Nephron progenitor cell (in vitro differentiated cells): Measurements from ENCODE around the gene ALDH3B1.

Experiments used
- DNase-seq: peaks from one replicate; pipeline ENCODE4 v3.0.0; 2021
- H3K27ac Mint-ChIP-seq: 2 replicates; pipeline ENCODE4 v1.8.0; 2021; ENCODE audit warnings: mild to moderate bottlenecking, moderate library complexity, mixed read lengths
- H3K27me3 Mint-ChIP-seq: 2 replicates; pipeline ENCODE4 v1.8.0; 2021; ENCODE audit warnings: mild to moderate bottlenecking, low read depth, mixed read lengths; ENCODE audit not compliant: poor library complexity
- H3K36me3 Mint-ChIP-seq: 2 replicates; pipeline ENCODE4 v1.8.0; 2021; ENCODE audit warnings: low read depth, mixed read lengths
- H3K4me1 Mint-ChIP-seq: 2 replicates; pipeline ENCODE4 v1.8.0; 2021; ENCODE audit warnings: mixed read lengths
- H3K4me3 Mint-ChIP-seq: 2 replicates; pipeline ENCODE4 v1.8.0; 2021; ENCODE audit warnings: mild to moderate bottlenecking, moderate library complexity, mixed read lengths
- H3K9me3 Mint-ChIP-seq: 2 replicates; pipeline ENCODE4 v1.8.0; 2021; ENCODE audit warnings: mild to moderate bottlenecking, moderate library complexity, mixed read lengths
- TF ChIP-seq, protein P1 (sequence below): fragments of 200-600 bp; sonication (generic); IDR thresholded peaks from 2 replicates; pipeline ENCODE4 v1.5.0; 2021; ENCODE audit warnings: antibody characterized with exemption

Gene ALDH3B1

DNA sequence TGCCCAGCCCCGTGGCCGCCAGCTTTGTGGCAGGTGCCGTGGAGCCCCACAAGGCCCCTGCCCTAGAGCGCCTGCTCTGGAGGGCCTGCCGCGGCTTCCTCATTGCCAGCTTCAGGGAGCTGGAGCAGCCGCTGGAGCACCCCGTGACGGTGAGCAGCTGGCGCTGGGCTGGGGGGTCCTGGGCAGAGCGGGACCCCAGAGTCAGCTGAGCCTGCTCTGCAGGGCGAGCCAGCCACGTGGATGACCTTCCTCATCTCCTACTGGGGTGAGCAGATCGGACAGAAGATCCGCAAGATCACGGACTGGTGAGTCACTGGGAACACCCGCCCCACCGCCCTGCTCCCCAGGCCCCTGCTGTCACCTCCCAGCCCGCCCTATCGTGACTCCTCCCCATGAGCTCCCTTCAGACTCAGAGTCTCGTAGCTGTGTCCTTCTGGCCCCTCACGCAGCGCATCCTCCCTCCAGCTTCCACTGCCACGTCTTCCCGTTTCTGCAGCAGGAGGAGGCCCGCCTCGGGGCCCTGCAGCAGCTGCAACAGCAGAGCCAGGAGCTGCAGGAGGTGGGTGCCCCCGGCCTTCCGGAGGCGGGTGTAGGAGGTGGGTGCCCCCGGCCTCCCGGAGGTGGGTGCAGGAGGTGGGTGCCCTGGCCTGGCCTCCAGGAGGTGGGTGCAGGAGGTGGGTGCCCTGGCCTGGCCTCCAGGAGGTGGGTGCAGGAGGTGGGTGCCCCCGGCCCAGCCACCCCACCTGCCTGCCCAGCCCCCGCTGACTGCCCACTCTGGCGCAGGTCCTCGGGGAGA lies 33.4 kb downstream of the ALDH3B1 start:
- no peak overlapping the region for H3K27ac Mint-ChIP-seq

DNA sequence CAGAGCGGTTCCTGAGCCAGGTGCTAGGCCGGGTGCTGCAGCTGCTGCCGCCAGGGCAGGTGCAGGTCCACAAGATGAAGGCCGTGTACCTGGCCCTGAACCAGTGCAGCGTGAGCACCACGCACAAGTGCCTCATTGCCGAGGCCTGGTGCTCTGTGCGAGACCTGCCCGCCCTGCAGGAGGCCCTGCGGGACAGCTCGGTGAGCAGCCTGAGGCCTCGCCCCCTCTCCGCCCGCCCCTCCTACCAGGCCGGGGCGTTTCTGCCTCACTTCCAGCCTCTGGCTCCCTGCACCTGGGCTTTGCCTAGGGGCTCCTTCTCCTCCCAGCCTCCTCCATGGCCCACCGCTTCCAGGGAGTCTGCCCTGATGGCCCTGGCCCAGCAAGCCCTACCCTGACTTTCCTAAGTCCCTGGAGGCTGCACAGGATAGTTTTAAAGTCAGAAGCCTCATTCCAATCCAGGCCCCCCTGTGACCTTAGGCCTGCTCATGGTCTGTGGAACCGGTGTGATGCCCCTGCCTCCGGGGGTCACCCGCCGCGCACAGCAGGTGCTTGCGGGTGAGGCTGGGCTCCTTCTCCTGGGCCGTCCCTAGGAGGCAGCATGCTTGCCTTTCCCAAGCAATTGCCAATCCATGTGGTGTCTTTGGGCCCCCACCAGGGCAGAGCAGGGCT lies 34.2 kb downstream of the ALDH3B1 start:
- DNase-seq = no peak
- Mint-ChIP-seq H3K4me1 (peaks cover 17% of the 10 kb centered on the region), H3K27ac (no peak overlapping the region), H3K27me3 (no peaks in the 10 kb centered on the region), H3K36me3 (no peaks in the 10 kb centered on the region), H3K4me3 (no peak overlapping the region), H3K9me3 (no peaks in the 10 kb centered on the region)
- TF ChIP-seq, protein P1, sequence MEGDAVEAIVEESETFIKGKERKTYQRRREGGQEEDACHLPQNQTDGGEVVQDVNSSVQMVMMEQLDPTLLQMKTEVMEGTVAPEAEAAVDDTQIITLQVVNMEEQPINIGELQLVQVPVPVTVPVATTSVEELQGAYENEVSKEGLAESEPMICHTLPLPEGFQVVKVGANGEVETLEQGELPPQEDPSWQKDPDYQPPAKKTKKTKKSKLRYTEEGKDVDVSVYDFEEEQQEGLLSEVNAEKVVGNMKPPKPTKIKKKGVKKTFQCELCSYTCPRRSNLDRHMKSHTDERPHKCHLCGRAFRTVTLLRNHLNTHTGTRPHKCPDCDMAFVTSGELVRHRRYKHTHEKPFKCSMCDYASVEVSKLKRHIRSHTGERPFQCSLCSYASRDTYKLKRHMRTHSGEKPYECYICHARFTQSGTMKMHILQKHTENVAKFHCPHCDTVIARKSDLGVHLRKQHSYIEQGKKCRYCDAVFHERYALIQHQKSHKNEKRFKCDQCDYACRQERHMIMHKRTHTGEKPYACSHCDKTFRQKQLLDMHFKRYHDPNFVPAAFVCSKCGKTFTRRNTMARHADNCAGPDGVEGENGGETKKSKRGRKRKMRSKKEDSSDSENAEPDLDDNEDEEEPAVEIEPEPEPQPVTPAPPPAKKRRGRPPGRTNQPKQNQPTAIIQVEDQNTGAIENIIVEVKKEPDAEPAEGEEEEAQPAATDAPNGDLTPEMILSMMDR = no peak

More for the DNA sequence above, 33.4 kb downstream of the ALDH3B1 start:
- Mint-ChIP-seq H3K36me3 (no peaks in the 10 kb centered on the region), H3K4me1 (peaks cover 17% of the 10 kb centered on the region), H3K4me3 (no peak overlapping the region), H3K9me3 (no peaks in the 10 kb centered on the region), H3K27me3 (no peaks in the 10 kb centered on the region)
- TF ChIP-seq, protein P1 = no peak
- DNase-seq = no peak

DNA sequence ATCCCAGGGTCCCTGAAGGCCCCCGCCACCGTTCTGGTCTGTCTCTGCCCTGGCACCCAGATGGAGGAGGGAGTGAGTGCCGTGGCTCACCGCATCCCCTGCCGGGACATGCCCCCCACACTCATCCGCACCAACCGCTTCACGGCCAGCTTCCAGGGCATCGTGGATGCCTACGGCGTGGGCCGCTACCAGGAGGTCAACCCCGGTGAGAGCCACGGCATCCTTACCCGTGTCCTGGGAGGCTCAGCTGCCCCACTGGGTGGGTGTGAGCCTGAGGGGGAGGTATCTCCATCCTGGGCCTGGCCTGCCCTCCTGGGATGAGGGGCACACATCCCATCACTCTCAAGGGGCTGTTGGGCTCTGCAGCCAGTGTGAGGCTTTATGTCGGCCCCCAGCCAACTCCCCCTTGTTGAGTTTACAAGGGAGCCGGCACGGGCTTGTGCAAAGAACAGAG lies 34.8 kb downstream of the ALDH3B1 start:
- no peak for DNase-seq
- Mint-ChIP-seq H3K27ac (no peak overlapping the region), H3K9me3 (no peaks in the 10 kb centered on the region), H3K36me3 (no peaks in the 10 kb centered on the region), H3K27me3 (no peaks in the 10 kb centered on the region), H3K4me1 (peaks cover 14% of the 10 kb centered on the region), H3K4me3 (no peak overlapping the region)
- TF ChIP-seq, protein P1 = no peak

DNA sequence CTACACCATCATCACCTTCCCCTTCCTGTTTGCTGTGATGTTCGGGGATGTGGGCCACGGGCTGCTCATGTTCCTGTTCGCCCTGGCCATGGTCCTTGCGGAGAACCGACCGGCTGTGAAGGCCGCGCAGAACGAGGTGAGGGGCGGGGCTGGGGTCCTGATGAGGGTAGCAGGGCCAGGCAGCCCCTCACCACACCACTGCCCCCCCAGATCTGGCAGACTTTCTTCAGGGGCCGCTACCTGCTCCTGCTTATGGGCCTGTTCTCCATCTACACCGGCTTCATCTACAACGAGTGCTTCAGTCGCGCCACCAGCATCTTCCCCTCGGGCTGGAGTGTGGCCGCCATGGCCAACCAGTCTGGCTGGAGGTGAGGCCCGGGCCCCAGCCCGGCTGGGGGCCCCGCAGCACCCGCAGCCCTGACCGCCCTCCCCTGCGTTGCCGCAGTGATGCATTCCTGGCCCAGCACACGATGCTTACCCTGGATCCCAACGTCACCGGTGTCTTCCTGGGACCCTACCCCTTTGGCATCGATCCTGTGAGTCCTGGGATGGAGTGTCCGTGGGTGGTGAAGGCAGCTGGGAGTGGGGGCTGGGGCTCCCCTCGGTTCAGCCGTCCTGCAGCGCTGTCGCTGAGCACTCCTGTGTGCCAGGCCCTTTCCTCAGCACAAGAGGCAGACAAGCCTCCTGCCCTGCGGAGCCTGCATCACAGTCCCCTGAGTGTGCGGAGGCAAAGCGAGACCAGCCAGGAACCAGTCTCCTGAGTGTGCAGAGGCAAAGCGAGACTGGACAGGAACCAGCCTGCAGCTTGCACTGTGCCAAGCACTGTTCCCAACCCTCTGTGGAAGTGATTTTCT lies 37.5 kb downstream of the ALDH3B1 start:
- H3K9me3 Mint-ChIP-seq = no peaks in the 10 kb centered on the region
- no peaks in the 10 kb centered on the region for H3K27me3 Mint-ChIP-seq
- H3K27ac Mint-ChIP-seq = no peak overlapping the region
- H3K4me1 Mint-ChIP-seq = peaks cover 17% of the 10 kb centered on the region
- TF ChIP-seq, protein P1 = no peak
- H3K36me3 Mint-ChIP-seq = no peaks in the 10 kb centered on the region
- no peak overlapping the region for H3K4me3 Mint-ChIP-seq
- no peak for DNase-seq

DNA sequence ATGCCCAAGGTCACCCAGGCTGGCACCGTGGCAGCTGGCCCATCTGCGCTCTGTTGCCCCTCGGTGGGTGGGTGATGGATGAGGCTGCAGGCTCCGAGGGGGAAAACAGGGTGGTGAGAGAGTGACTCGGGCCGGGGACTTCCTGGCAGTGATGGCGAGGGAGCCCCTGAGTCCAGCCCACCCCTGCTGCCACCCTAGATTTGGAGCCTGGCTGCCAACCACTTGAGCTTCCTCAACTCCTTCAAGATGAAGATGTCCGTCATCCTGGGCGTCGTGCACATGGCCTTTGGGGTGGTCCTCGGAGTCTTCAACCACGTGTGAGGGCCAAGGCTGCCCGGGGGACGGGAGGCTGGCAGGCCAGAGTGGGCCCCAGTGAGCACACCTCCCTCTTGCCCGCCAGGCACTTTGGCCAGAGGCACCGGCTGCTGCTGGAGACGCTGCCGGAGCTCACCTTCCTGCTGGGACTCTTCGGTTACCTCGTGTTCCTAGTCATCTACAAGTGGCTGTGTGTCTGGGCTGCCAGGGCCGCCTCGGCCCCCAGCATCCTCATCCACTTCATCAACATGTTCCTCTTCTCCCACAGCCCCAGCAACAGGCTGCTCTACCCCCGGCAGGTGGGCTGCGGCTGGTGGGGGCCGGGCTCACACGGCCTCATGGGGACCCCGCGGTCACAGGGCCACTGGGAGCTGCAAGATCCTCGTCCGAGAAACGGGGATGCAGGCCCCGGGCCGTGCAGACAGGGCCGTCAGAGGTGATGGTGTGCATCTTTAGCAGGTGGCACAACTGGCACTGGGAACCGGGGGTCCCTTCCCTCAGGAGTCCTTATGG lies 38.8 kb downstream of the ALDH3B1 start:
- Mint-ChIP-seq H3K36me3 (no peaks in the 10 kb centered on the region), H3K4me3 (no peak overlapping the region), H3K9me3 (no peaks in the 10 kb centered on the region), H3K27me3 (no peaks in the 10 kb centered on the region), H3K27ac (no peak overlapping the region), H3K4me1 (peaks cover 30% of the 10 kb centered on the region)
- DNase-seq = no peak
- TF ChIP-seq, protein P1 = no peak
